OCI-M2 (cell line): Measurements from ENCODE around the gene NUDT10.
"Not testable (repeated sequence)": the region's sequence is repeated elsewhere in the genome, so short reads cannot be mapped to it uniquely, and the experiment has no call there.

Source experiments
- DNase-seq: peaks from one replicate; lab custom pipeline; 2025; ENCODE audit not compliant: unreplicated experiment; lab: John Stamatoyannopoulos, UW

Gene NUDT10

DNA sequence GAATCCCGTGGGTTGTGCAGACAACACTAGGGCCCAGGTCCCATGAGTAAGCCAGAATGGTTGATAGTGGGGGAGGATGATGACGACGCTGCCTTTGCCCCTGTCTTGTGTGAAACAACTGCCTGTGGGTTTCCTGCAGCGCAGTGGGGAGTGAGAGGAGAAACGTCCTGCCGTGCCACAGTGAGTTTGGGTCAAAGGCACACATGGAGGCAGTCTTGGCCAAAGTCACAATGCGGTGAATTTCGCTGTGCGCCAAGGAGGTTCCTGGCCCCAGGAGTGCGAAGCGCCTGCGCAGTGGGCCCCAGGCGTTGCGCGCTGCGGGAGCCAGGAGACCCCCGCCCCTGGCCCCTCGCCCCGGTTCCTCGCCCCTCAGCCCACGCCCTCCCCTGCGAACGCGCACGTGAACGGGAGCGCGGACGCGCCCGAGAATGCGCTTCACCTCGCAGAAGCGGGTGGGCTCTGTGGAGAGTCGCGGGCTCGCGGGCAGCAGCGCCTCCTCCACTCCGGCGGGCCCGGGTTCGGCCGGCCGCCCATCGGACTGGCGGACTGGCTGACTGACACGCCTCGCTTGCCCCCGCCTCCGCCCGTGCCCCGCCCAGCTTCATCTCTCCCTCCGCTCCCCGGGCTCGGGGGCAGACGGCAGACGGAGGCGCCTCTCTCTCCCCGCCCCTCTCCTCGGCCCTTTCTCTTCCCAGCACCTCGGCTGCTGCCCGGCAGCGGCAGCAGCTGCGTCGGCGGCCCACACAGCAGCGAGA lies at the start of gene NUDT10:
TSS of gene NUDT10 (plus strand) at position 635 of the 755 bp plus-strand sequence. CDS start 144 bp downstream, outside the sequence.
- no peak for DNase-seq

- no peak for DNase-seq
Measured at GRCh38 chrX:51292421-51292820, 40.2 kb upstream of the NUDT10 start.

DNA sequence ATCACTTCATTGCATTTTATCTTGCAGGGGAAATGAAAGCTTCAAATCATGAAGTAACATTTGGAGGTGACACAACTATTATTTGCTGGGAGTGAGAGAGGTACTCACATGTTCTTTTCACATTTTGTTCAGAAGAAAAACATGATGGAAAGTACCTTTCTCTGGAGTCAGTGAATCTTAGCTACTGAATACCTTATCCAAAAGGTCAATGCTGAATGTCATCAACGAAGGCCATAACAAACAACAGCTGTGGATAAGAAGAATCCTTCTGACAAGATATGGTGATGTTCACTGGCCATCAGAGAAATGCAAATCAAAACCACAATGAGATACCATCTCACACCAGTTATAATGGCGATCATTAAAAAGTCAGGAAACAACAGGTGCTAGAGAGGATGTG lies 36.5 kb upstream of the NUDT10 start:
- DNase-seq: no peak

DNA sequence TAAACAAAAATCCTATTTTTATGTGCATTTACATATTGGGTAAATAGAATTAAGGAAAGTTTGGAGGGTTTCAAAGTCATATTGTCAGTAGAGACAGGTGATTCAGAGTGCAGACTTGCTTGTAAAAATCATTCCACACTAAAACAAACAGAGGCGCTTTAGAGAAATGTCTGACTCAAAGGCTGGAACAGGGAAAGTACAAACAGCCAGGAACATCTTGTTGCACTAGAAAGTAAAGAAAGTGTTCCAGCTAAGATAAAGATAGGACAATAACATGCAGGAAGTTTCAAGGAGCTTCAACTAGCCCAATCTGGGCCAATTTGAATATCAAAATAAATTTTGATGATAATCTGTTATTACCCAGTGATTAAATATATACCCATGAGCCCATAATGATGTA lies 16.4 kb upstream of the NUDT10 start:
- DNase-seq: no peak

GRCh38 chrX:51332943-51333785 lies 542 bp downstream of the NUDT10 start:
- DNase-seq: not testable (repeated sequence)

DNA sequence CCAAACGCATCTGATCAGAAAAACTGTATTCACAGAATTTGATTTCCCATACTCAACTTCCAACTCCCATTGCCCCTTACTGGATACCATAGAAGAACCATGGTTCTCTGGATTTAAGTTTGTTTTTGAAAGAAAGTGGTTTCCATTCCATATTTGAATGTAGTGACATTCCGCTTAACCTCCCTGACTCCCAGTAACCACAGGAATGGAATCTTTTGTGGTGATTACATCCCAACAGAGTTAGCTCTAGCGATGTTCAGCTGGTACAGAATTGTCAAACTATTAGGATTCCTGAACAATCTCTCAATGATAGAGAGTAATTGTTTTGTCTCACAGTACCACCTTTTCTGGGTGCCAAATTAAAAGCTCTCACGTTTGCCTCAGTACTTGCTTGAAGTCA lies 1.7 kb downstream of the NUDT10 start:
- no peak for DNase-seq

DNA sequence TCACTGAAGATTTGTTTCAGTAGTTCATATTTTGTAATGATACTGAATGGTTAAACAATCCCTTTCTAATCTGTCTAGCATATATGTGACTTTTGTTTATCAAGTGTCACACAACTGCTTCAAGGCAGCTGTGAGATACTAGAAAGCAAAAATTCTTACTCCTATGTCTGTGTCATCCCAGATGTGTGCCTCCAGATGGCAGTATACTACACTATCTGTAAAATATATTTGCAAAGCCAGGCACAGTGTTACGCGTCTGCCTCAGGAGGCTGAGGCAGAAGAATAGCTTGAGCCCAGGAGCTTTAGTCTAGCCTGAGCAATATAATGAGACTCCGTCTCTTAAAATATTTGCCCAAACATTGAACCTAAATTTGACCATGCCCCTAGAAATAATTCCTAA lies 4.0 kb downstream of the NUDT10 start:
- no peak for DNase-seq

DNA sequence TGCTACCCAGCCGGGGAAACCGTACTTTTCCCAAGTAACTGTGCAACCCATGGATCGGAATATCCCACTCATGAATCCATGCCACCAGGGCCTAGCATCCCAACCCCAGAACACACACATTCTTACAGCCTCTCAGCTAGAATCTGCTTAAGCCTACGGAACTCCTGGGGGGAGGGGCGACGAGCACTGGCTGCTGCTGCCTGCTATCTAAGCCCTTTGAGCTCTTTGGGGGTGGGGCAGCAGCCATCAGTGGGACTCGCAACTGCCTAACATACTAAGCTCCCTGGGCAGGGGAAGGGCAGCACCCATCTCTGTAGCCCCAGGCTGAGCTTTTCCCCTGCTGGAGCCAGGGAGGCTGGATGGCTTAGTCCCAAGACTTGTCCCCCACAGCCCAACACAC lies 28.6 kb downstream of the NUDT10 start:
- no peak for DNase-seq

DNA sequence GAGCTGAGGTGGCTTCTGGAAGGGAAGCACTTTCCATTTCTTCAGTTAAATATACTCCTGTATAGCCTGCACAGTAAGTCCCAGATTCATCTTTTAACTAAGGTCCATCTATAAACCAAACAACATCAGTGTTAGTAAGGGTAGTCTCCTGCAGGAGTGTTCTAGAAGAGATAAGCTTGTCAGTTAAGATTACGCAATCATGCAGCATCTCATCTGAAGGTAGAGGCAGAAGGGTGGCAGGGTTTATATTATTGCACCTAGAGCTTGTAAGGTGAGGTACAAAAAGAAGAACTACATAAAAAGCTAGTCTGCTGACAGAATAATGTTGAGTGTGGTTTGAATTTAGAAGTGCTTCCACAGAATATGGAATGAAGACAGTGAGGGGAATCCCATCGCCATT lies 44.0 kb downstream of the NUDT10 start:
- DNase-seq: no peak
